ENCODE data around the gene SMARCC2. TPM values are rescaled to one million over a fixed set of nuclear protein-coding genes. Genes with fewer than 3 reads are reported as not detected.

Gene SMARCC2
- total and polyA plus RNA-seq, 2 of the 13 experiments (the other 11 are each of a cell fraction or from before 2014, with no cell fraction given): 21.3 to 24.1 TPM

DNA sequence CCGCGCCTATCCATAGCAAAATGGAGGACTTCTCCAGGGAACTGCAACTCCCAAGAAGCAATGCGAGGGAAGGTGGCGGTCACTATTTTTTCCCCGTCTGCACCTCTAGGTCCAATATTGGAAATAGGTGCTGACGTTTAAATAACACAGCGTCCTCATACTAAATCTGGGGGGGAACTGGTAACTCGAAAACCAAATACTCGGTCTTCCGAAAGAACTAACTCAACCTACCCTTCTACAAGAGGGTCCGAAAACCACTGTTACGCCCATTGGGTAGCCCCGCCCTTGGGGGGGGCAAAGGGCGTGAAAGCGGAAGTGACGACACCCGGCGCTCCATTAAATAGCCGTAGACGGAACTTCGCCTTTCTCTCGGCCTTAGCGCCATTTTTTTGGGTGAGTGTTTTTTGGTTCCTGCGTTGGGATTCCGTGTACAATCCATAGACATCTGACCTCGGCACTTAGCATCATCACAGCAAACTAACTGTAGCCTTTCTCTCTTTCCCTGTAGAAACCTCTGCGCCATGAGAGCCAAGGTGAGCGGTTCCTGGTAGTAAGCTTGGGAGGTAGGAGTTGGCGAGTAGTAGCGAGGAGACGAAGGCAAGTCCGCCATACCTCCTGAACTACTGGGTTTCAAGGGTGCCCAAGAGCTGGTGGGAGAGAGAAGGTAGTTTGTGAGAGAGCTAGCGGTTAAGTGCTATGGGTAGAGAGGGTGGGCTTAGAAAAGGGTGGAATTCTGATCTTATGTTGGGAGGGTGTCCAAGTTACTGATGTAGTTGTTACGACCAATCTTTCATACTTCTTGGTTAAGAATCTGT lies 72.8 kb downstream of the SMARCC2 start, which contains the start of gene RPL41 (continued):
- TF ChIP-seq NBN (conservative IDR thresholded peaks at IDR 0.05) (no peak), AKAP8 (CRISPR knock-in tag; IDR thresholded peaks at IDR 0.05) (no peak), CENPX (CRISPR knock-in tag; IDR thresholded peaks at IDR 0.05) (no peak), ZNF850 (CRISPR knock-in tag; conservative IDR thresholded peaks at IDR 0.05) (no peak), KLF11 (CRISPR knock-in tag; IDR thresholded peaks at IDR 0.05) (0 out of 2 replicates have a peak, but pooled peaks have one; percentile 68), SMAD9 (CRISPR knock-in tag; IDR thresholded peaks at IDR 0.05) (no peak), KLF6 (CRISPR knock-in tag; IDR thresholded peaks at IDR 0.05) (peak; percentile 92), SIN3A (IDR thresholded peaks at IDR 0.05; ENCODE audit: borderline replicate concordance, low read depth, low read length) (peak; percentile 86), ZFP90 (CRISPR knock-in tag; IDR thresholded peaks at IDR 0.05; ENCODE audit: borderline replicate concordance) (peak; percentile 86), RBAK (CRISPR knock-in tag; IDR thresholded peaks at IDR 0.05) (no peak), HOXA3 (CRISPR knock-in tag; IDR thresholded peaks at IDR 0.05) (peak; percentile 88), PAWR (CRISPR knock-in tag; IDR thresholded peaks at IDR 0.05; ENCODE audit: borderline replicate concordance) (no peak), IRF2 (CRISPR knock-in tag; IDR thresholded peaks at IDR 0.05) (peak; percentile 86), ZSCAN21 (CRISPR knock-in tag; IDR thresholded peaks at IDR 0.05; ENCODE audit: borderline replicate concordance) (no peak), SMARCE1 (IDR thresholded peaks at IDR 0.05; ENCODE audit: borderline replicate concordance) (no peak), MTA3 (CRISPR knock-in tag; IDR thresholded peaks at IDR 0.05) (no peak), RFXAP (CRISPR knock-in tag; IDR thresholded peaks at IDR 0.05; ENCODE audit: borderline replicate concordance) (peak; percentile 74; the same call in 1 of the 2 replicates), MAFF (IDR thresholded peaks at IDR 0.05; ENCODE audit: low read depth, low read length) (no peak), SMAD1 (CRISPR knock-in tag; IDR thresholded peaks at IDR 0.05; ENCODE audit: borderline replicate concordance, low read depth) (peak; percentile 73; the same call in 1 of the 2 replicates), SP1 (IDR thresholded peaks at IDR 0.05) (no peak), SP1 (CRISPR knock-in tag; IDR thresholded peaks at IDR 0.05) (peak; percentile 88)
- TF ChIP-seq, protein P1, sequence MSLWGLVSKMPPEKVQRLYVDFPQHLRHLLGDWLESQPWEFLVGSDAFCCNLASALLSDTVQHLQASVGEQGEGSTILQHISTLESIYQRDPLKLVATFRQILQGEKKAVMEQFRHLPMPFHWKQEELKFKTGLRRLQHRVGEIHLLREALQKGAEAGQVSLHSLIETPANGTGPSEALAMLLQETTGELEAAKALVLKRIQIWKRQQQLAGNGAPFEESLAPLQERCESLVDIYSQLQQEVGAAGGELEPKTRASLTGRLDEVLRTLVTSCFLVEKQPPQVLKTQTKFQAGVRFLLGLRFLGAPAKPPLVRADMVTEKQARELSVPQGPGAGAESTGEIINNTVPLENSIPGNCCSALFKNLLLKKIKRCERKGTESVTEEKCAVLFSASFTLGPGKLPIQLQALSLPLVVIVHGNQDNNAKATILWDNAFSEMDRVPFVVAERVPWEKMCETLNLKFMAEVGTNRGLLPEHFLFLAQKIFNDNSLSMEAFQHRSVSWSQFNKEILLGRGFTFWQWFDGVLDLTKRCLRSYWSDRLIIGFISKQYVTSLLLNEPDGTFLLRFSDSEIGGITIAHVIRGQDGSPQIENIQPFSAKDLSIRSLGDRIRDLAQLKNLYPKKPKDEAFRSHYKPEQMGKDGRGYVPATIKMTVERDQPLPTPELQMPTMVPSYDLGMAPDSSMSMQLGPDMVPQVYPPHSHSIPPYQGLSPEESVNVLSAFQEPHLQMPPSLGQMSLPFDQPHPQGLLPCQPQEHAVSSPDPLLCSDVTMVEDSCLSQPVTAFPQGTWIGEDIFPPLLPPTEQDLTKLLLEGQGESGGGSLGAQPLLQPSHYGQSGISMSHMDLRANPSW (CRISPR knock-in tag; IDR thresholded peaks at IDR 0.05; ENCODE audit: borderline replicate concordance): no peak
- TF ChIP-seq, protein P2, sequence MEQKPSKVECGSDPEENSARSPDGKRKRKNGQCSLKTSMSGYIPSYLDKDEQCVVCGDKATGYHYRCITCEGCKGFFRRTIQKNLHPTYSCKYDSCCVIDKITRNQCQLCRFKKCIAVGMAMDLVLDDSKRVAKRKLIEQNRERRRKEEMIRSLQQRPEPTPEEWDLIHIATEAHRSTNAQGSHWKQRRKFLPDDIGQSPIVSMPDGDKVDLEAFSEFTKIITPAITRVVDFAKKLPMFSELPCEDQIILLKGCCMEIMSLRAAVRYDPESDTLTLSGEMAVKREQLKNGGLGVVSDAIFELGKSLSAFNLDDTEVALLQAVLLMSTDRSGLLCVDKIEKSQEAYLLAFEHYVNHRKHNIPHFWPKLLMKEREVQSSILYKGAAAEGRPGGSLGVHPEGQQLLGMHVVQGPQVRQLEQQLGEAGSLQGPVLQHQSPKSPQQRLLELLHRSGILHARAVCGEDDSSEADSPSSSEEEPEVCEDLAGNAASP (CRISPR knock-in tag; IDR thresholded peaks at IDR 0.05; ENCODE audit: borderline replicate concordance): peak; percentile 53; the same call in 1 of the 2 replicates
- TF ChIP-seq, protein P3, sequence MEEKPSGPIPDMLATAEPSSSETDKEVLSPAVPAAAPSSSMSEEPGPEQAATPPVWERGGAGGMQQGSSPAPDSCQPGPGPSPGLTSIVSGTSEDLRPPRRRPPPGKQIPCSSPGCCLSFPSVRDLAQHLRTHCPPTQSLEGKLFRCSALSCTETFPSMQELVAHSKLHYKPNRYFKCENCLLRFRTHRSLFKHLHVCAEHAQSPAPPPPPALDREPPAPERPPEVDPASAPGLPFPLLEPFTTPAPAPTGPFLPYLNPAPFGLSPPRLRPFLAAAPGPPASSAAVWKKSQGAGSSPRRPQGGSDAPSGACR (CRISPR knock-in tag; IDR thresholded peaks at IDR 0.05): peak; percentile 45; the same call in 1 of the 2 replicates
- TF ChIP-seq, protein P4, sequence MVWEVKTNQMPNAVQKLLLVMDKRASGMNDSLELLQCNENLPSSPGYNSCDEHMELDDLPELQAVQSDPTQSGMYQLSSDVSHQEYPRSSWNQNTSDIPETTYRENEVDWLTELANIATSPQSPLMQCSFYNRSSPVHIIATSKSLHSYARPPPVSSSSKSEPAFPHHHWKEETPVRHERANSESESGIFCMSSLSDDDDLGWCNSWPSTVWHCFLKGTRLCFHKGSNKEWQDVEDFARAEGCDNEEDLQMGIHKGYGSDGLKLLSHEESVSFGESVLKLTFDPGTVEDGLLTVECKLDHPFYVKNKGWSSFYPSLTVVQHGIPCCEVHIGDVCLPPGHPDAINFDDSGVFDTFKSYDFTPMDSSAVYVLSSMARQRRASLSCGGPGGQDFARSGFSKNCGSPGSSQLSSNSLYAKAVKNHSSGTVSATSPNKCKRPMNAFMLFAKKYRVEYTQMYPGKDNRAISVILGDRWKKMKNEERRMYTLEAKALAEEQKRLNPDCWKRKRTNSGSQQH (CRISPR knock-in tag; IDR thresholded peaks at IDR 0.05; ENCODE audit: low read depth): no peak
